Activated naive CD4-positive, alpha-beta T cell treated with anti-CD3 and anti-CD28 coated beads for 36 hours (primary cell): Measurements from ENCODE around the gene SNRNP70. TPM values are rescaled to one million over a fixed set of nuclear protein-coding genes. Genes with fewer than 3 reads are reported as not detected.
"Not testable (repeated sequence)": the region's sequence is repeated elsewhere in the genome, so short reads cannot be mapped to it uniquely, and the experiment has no call there.

Experiments used
- CTCF ChIA-PET: fragments of 350-600 bp; sonication (Branson Sonifier 250); formaldehyde crosslinking; loops from one replicate; lab custom pipeline; 2021; ENCODE audit warnings: antibody characterized with exemption; lab: Charles Lee
- DNase-seq: peaks from one replicate; pipeline ENCODE4 v3.0.0-alpha.2; 2020
- H3K27ac Mint-ChIP-seq: one replicate; pipeline ENCODE4 v1.8.0; 2021; ENCODE audit warnings: mild to moderate bottlenecking, mixed read lengths
- H3K27me3 Mint-ChIP-seq: one replicate; pipeline ENCODE4 v1.8.0; 2021; ENCODE audit warnings: low read depth, mixed read lengths
- H3K36me3 Mint-ChIP-seq: one replicate; pipeline ENCODE4 v1.8.0; 2021; ENCODE audit warnings: low read depth, mixed read lengths
- H3K4me1 Mint-ChIP-seq: one replicate; pipeline ENCODE4 v1.8.0; 2021; ENCODE audit warnings: low read depth, mixed read lengths
- H3K4me3 Mint-ChIP-seq: one replicate; pipeline ENCODE4 v1.8.0; 2021; ENCODE audit warnings: mild to moderate bottlenecking, moderate library complexity, mixed read lengths
- H3K9me3 Mint-ChIP-seq: one replicate; pipeline ENCODE4 v1.8.0; 2021; ENCODE audit warnings: mixed read lengths
- intact Hi-C: fragments of 100-400 bp; cut with micrococcal nuclease; formaldehyde crosslinking; loops from one replicate; pipeline ENCODE4 v1.15.1; 2023
- total RNA-seq, 2 experiments: library from RNA; stranded (reverse); gene quantifications; one replicate each; pipeline ENCODE4 v1.2.3, GENCODE V29; 2021

Gene SNRNP70
- total RNA-seq, 2 experiments from 2014 or later = 163 to 166 TPM

- Mint-ChIP-seq H3K4me1 (peaks cover 2% of the 10 kb centered on the region), H3K4me3 (no peak overlapping the region), H3K27me3 (peaks cover 57% of the 10 kb centered on the region), H3K36me3 (no peaks in the 10 kb centered on the region), H3K27ac (no peak overlapping the region), H3K9me3 (no peaks in the 10 kb centered on the region)
- CTCF ChIA-PET = no interaction called here
- intact Hi-C loops = no loop called here
- DNase-seq = no peak
Observed at GRCh38 chr19:49067554-49067953, 17.7 kb upstream of the SNRNP70 start.

- no peak for DNase-seq
- Mint-ChIP-seq H3K4me3 (no peak overlapping the region), H3K4me1 (peaks cover 11% of the 10 kb centered on the region), H3K9me3 (no peaks in the 10 kb centered on the region), H3K27ac (no peak overlapping the region), H3K27me3 (peaks cover 63% of the 10 kb centered on the region), H3K36me3 (peaks cover 1% of the 10 kb centered on the region)
- intact Hi-C loops = no loop called here
- CTCF ChIA-PET = interaction anchor here (2.1 kb wide), 1 partner anchor 69 kb away, joined by 6 read pairs; no protein-coding TSS in a partner anchor
Observed at GRCh38 chr19:49069026-49069425, 16.2 kb upstream of the SNRNP70 start.

GRCh38 chr19:49070416-49070815, 14.8 kb upstream of the SNRNP70 start:
- peaks cover 9% of the 10 kb centered on the region for H3K4me1 Mint-ChIP-seq
- peaks cover 61% of the 10 kb centered on the region for H3K27me3 Mint-ChIP-seq
- no peaks in the 10 kb centered on the region for H3K9me3 Mint-ChIP-seq
- H3K36me3 Mint-ChIP-seq = peaks cover 1% of the 10 kb centered on the region
- no peak overlapping the region for H3K27ac Mint-ChIP-seq
- intact Hi-C loops = loop anchor here (10.0 kb wide), 1 partner anchor 154 kb away; no protein-coding TSS in a partner anchor
- no peak overlapping the region for H3K4me3 Mint-ChIP-seq
- no peak for DNase-seq
- CTCF ChIA-PET = interaction anchor here (1.0 to 2.1 kb wide), 3 partner anchors 28 to 76 kb away, joined by 3 to 6 read pairs (median 3); no protein-coding TSS in a partner anchor

DNA sequence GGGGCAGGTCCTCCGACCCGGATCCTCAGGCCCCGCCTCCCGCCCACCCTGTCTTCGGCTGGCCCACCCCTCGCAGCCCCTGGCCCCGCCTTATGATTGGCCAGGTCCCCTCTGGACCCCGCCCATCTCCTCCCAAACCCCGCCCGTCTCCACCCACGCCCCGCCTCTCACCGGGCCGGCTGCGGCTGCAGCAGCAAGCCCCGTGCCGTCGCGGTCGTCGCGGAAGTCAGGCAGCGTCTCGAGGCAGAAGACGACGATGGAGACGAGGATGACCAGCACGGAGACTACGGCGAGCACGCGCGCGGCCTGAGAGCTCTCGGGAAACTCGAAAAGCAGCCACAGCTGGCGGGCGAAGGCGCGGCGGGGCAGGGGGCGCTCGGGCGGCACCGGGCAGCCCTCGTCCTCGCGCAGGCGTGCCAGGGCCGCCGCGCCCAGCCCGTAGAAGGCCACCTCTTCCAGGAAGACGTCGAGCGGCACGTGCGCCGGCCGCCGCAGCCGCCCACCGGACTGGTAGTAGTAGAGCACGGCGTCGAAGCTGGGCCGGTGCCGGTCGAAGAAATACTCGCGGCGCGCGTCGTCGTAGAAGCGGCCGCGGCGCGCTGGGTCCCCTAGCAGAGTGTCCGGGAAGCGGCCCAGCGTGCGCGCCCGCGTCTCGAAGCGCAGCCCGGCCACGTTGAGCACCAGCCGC, 13.2 kb upstream of the SNRNP70 start:
- Mint-ChIP-seq H3K4me1 (peaks cover 9% of the 10 kb centered on the region), H3K9me3 (no peaks in the 10 kb centered on the region), H3K27ac (no peak overlapping the region), H3K4me3 (no peak overlapping the region), H3K36me3 (peaks cover 1% of the 10 kb centered on the region), H3K27me3 (peaks cover 50% of the 10 kb centered on the region)
- intact Hi-C loops = loop anchor here (10.0 kb wide), 1 partner anchor 153 kb away; no protein-coding TSS in a partner anchor
- CTCF ChIA-PET = no interaction called here
- peak; percentile 23 for DNase-seq

- Mint-ChIP-seq H3K27me3 (peaks cover 43% of the 10 kb centered on the region), H3K4me3 (no peak overlapping the region), H3K9me3 (no peaks in the 10 kb centered on the region), H3K27ac (no peak overlapping the region), H3K4me1 (peaks cover 9% of the 10 kb centered on the region), H3K36me3 (peaks cover 1% of the 10 kb centered on the region)
- intact Hi-C loops = loop anchor here (2.0 to 10.0 kb wide), 2 partner anchors 71 to 151 kb away; no protein-coding TSS in a partner anchor
- peak; percentile 26 for DNase-seq
- CTCF ChIA-PET = interaction anchor here (0.6 to 1.6 kb wide), 3 partner anchors 16 to 223 kb away, joined by 3 to 5 read pairs (median 4); partner anchors contain the start of gene CGB7
Observed at GRCh38 chr19:49073514-49074378, 11.5 kb upstream of the SNRNP70 start.

DNA sequence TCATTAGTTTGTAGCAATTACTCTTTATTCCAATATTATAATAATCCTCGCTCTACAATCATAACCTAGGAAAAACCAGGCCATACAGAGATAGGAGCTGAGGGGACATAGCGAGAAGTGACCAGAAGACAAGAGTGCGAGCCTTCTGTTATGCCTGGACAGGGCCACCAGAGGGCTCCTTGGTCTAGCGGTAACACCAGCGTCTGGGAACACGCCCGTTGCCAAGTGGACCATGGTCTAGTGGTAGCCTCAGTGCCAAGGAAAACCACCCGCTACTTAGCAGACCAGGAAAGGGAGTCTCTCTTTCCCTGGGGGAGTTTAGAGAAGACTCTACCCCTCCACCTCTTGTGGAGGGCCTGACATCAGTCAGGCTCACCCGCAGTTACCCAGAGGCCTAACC, 10.4 kb upstream of the SNRNP70 start:
- H3K4me3 Mint-ChIP-seq, H3K27ac Mint-ChIP-seq, H3K36me3 Mint-ChIP-seq, H3K9me3 Mint-ChIP-seq, H3K4me1 Mint-ChIP-seq: not testable (repeated sequence)
- peak; percentile 48 for DNase-seq
- H3K27me3 Mint-ChIP-seq = peaks cover 36% of the 10 kb centered on the region
- CTCF ChIA-PET = interaction anchor here (0.6 to 1.6 kb wide), 5 partner anchors 17 to 222 kb away, joined by 3 to 5 read pairs (median 4); partner anchors contain the start of gene CGB7
- intact Hi-C loops = loop anchor here (1.0 to 10.0 kb wide), 3 partner anchors 70 to 150 kb away; no protein-coding TSS in a partner anchor

GRCh38 chr19:49080392-49080791, 4.9 kb upstream of the SNRNP70 start:
- DNase-seq = no peak
- intact Hi-C loops = no loop called here
- peaks cover 4% of the 10 kb centered on the region for H3K27me3 Mint-ChIP-seq
- H3K4me3 Mint-ChIP-seq = no peak overlapping the region
- no peaks in the 10 kb centered on the region for H3K9me3 Mint-ChIP-seq
- H3K36me3 Mint-ChIP-seq = peaks cover 2% of the 10 kb centered on the region
- H3K27ac Mint-ChIP-seq = no peak overlapping the region
- H3K4me1 Mint-ChIP-seq = peaks cover 5% of the 10 kb centered on the region
- CTCF ChIA-PET = interaction anchor here (0.7 kb wide), 1 partner anchor 17 kb away, joined by 3 read pairs; no protein-coding TSS in a partner anchor

GRCh38 chr19:49081273-49081672, 4.0 kb upstream of the SNRNP70 start:
- Mint-ChIP-seq H3K4me1 (peaks cover 9% of the 10 kb centered on the region), H3K36me3 (peaks cover 8% of the 10 kb centered on the region), H3K4me3 (no peak overlapping the region), H3K9me3 (no peaks in the 10 kb centered on the region), H3K27ac (no peak overlapping the region), H3K27me3 (no peaks in the 10 kb centered on the region)
- CTCF ChIA-PET = interaction anchor here (0.7 to 1.2 kb wide), 2 partner anchors 16 to 33 kb away, joined by 3 read pairs; partner anchors contain the start of gene LIN7B
- intact Hi-C loops = no loop called here
- no peak for DNase-seq

GRCh38 chr19:49084206-49085019, 838 bp upstream of the SNRNP70 start:
- DNase-seq = no peak
- Mint-ChIP-seq H3K36me3 (peaks cover 26% of the 10 kb centered on the region), H3K27ac (peak overlapping the region; percentile 93), H3K9me3 (no peaks in the 10 kb centered on the region), H3K27me3 (no peaks in the 10 kb centered on the region), H3K4me3 (peak overlapping the region; percentile 96), H3K4me1 (peaks cover 30% of the 10 kb centered on the region)
- CTCF ChIA-PET = no interaction called here
- intact Hi-C loops = loop anchor here (1.0 to 5.0 kb wide), 6 partner anchors 30 to 369 kb away; partner anchors contain the start of genes ALDH16A1, C19orf73, LIN7B and NUCB1

DNA sequence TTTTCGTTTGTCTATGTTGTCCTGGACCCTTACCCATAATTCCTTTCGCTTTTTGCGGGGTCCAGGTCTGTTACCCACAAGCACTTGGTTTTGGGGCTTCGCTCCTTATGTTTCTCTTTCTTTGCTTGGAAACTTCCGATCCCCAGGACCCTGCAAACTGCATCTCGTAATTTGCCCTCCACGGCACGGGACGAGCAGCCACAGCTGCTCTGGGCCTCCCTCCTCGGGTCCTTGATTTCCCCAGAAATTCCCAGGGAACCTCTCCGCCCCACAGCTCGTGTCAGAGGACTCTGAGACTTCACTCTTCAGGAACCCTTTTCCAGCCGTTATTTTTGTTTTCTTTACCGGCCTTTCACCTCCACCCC, 599 bp downstream of the SNRNP70 start:
- Mint-ChIP-seq H3K9me3 (no peaks in the 10 kb centered on the region), H3K4me1 (peaks cover 37% of the 10 kb centered on the region), H3K36me3 (peaks cover 36% of the 10 kb centered on the region), H3K4me3 (peak overlapping the region; percentile 96), H3K27me3 (no peaks in the 10 kb centered on the region), H3K27ac (peak overlapping the region; percentile 93)
- CTCF ChIA-PET = interaction anchor here (1.5 kb wide), 1 partner anchor 21 kb away, joined by 3 read pairs; no protein-coding TSS in a partner anchor
- no peak for DNase-seq
- intact Hi-C loops = loop anchor here (1.0 to 5.0 kb wide), 6 partner anchors 28 to 367 kb away; partner anchors contain the start of genes ALDH16A1, C19orf73, LIN7B and NUCB1

DNA sequence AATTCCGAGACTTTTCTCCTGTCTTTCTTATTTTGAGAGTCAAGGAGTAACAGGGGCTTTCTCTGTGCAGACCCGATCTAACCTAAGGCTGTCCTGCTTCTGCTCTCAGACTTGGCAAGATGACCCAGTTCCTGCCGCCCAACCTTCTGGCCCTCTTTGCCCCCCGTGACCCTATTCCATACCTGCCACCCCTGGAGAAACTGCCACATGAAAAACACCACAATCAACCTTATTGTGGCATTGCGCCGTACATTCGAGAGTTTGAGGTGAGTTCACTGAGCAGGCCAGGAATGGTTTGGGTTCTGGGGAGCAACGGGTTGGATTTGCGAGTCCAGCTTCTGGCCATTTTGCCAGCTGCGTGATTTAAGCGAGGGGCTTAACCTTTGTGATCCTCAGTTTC, 1.0 kb downstream of the SNRNP70 start:
- H3K9me3 Mint-ChIP-seq = no peaks in the 10 kb centered on the region
- peak overlapping the region; percentile 93 for H3K27ac Mint-ChIP-seq
- CTCF ChIA-PET = interaction anchor here (1.5 to 1.7 kb wide), 2 partner anchors 12 to 20 kb away, joined by 3 to 7 read pairs; no protein-coding TSS in a partner anchor
- no peak for DNase-seq
- peaks cover 39% of the 10 kb centered on the region for H3K36me3 Mint-ChIP-seq
- peak overlapping the region; percentile 96 for H3K4me3 Mint-ChIP-seq
- H3K4me1 Mint-ChIP-seq = peaks cover 40% of the 10 kb centered on the region
- intact Hi-C loops = loop anchor here (5.0 kb wide), 1 partner anchor 289 kb away; no protein-coding TSS in a partner anchor
- H3K27me3 Mint-ChIP-seq = no peaks in the 10 kb centered on the region
